Gastroesophageal sphincter (tissue), 4 donors: Measurements from ENCODE around the gene SNX5. TPM values are rescaled to one million over a fixed set of nuclear protein-coding genes. Genes with fewer than 3 reads are reported as not detected.

Experiments
- ATAC-seq: fragments of 150-250 bp; one replicate; pipeline ENCODE4 v1.9.1; 2016; ENCODE audit warnings: mild to moderate bottlenecking, moderate library complexity
- H3K27ac ChIP-seq, 4 donors: fragments of 200-600 bp; sonication (generic) in 3 of 4; 1 replicate in 3 of 4; 2 replicates in 1 of 4; pipeline ENCODE4 v1.5.1; 2016 to 2019
- H3K27me3 ChIP-seq: fragments of 200-600 bp; sonication (generic); one replicate; pipeline ENCODE4 v1.5.1; 2019
- H3K36me3 ChIP-seq, 2 donors: fragments of 200-600 bp; sonication (generic); one replicate each; pipeline ENCODE4 v1.5.1; 2019; ENCODE audit warnings: control low read depth in 1 of 2
- H3K4me1 ChIP-seq, 3 donors: fragments of 200-600 bp; sonication (generic); 1 replicate in 2 of 3; 2 replicates in 1 of 3; pipeline ENCODE4 v1.5.1; 2016 to 2019; ENCODE audit warnings: control low read depth in 2 of 3
- H3K4me3 ChIP-seq, 2 donors: fragments of 200-600 bp; sonication (generic); one replicate each; pipeline ENCODE4 v1.5.1; 2019; ENCODE audit warnings: mild to moderate bottlenecking in 1 of 2, moderate library complexity in 1 of 2
- H3K9me3 ChIP-seq, 3 donors: fragments of 200-600 bp; sonication (generic); one replicate each; pipeline ENCODE4 v1.5.1; 2017 to 2019; ENCODE audit warnings: control low read depth in 2 of 3
- EP300 ChIP-seq: sonication (generic); formaldehyde crosslinking; IDR thresholded peaks from one replicate; pipeline ENCODE4 v1.6.1; 2017; ENCODE audit warnings: antibody characterized with exemption, mild to moderate bottlenecking
- POLR2A ChIP-seq, 2 donors: fragments of 450-650 bp; IDR thresholded peaks; one replicate each; pipeline ENCODE4 v1.6.1; 2017; ENCODE audit warnings: antibody characterized with exemption in 2 of 2, mild to moderate bottlenecking in 2 of 2, moderate library complexity in 1 of 2
- POLR2AphosphoS5 ChIP-seq: sonication (generic); formaldehyde crosslinking; IDR thresholded peaks from one replicate; pipeline ENCODE4 v1.6.1; 2017; ENCODE audit warnings: antibody characterized with exemption
- WGBS, 2 donors: methylation state at CpG; one replicate each; pipeline ENCODE4 v1.1.5; 2018; ENCODE audit warnings: low coverage in 1 of 2; 5-methylcytosine and 5-hydroxymethylcytosine counted together
- total RNA-seq, 4 donors: library from RNA; depleted of rRNA; stranded (reverse); fragments of >200 nt; gene quantifications; one replicate each; pipeline ENCODE4 v1.1.0, GENCODE V29; 2016
- TF ChIP-seq, protein P1 (sequence below), 4 experiments: fragments of 200-600 bp in 2 of 4; fragments of 450-650 bp in 2 of 4; sonication (generic) in 1 of 4; IDR thresholded peaks; one replicate each; pipeline ENCODE4 v1.5.1; 2017 to 2019; ENCODE audit warnings: antibody characterized with exemption in 4 of 4, mild to moderate bottlenecking in 2 of 4, moderate library complexity in 2 of 4

The SNX5 gene
- total RNA-seq, 4 donors from 2014 or later, result 47.5 to 90.9 (median 70.2) TPM

GRCh38 chr20:18012901-18013300, 44.3 kb upstream of the SNX5 start:
- Histone ChIP-seq H3K4me3 (no peak overlapping the region), H3K36me3 (no peaks in the 10 kb centered on the region), H3K4me1 (peaks cover 0 to 5% (median 0%) of the 10 kb centered on the region in 3 donors), H3K27me3 (no peaks in the 10 kb centered on the region), H3K27ac (no peak overlapping the region), H3K9me3 (no peaks in the 10 kb centered on the region)
- no peak for ATAC-seq
- WGBS, 2 donors, result 82% methylated on average over 2 of the region's 2 CpGs; no CpG with 5 or more reads in 1 of the 2 donors
- TF ChIP-seq POLR2AphosphoS5, result no peak
- no peak for TF ChIP-seq EP300
- TF ChIP-seq, protein P1, sequence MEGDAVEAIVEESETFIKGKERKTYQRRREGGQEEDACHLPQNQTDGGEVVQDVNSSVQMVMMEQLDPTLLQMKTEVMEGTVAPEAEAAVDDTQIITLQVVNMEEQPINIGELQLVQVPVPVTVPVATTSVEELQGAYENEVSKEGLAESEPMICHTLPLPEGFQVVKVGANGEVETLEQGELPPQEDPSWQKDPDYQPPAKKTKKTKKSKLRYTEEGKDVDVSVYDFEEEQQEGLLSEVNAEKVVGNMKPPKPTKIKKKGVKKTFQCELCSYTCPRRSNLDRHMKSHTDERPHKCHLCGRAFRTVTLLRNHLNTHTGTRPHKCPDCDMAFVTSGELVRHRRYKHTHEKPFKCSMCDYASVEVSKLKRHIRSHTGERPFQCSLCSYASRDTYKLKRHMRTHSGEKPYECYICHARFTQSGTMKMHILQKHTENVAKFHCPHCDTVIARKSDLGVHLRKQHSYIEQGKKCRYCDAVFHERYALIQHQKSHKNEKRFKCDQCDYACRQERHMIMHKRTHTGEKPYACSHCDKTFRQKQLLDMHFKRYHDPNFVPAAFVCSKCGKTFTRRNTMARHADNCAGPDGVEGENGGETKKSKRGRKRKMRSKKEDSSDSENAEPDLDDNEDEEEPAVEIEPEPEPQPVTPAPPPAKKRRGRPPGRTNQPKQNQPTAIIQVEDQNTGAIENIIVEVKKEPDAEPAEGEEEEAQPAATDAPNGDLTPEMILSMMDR (IDR thresholded peaks at IDR 0.05), result no peak
- TF ChIP-seq POLR2A (IDR thresholded peaks at IDR 0.05), result no peak

DNA sequence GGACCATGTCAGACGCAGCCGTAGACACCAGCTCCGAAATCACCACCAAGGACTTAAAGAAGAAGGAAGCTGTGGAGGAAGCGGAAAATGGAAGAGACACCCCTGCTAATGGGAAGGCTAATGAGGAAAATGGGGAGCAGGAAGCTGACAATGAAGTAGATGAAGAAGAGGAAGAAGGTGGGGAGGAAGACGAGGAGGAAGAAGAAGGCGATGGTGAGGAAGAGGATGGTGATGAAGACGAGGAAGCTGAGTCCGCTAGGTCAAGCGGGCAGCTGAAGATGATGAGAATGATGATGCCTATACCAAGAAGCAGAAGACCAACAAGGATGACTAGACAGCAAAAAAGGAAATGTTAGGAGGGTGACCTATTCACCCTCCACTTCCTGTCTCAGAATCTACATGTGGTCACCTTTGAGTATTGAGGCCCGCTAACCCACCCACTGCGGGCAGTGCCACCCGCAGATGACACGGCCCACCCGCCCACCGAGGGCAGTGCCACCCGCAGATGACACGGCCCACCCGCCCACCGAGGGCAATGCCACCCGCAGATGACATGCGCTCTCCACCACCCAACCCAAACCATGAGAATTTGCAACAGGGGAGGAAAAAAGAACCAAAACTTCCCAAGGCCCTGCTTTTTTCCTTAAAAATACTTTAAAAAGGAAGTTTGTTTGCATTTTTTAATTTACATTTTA, 43.5 kb upstream of the SNX5 start:
- Histone ChIP-seq H3K27ac (no peak overlapping the region), H3K4me1 (peaks cover 0 to 13% (median 4%) of the 10 kb centered on the region in 3 donors), H3K4me3 (no peak overlapping the region), H3K36me3 (no peaks in the 10 kb centered on the region), H3K9me3 (no peaks in the 10 kb centered on the region), H3K27me3 (no peaks in the 10 kb centered on the region)
- no peak for ATAC-seq
- WGBS, 2 donors, result 87 to 92% methylated on average over 9 of the region's 21 CpGs
- TF ChIP-seq POLR2A (IDR thresholded peaks at IDR 0.05) (no peak), EP300 (no peak), POLR2AphosphoS5 (no peak)
- TF ChIP-seq, protein P1 (IDR thresholded peaks at IDR 0.05), result no peak

DNA sequence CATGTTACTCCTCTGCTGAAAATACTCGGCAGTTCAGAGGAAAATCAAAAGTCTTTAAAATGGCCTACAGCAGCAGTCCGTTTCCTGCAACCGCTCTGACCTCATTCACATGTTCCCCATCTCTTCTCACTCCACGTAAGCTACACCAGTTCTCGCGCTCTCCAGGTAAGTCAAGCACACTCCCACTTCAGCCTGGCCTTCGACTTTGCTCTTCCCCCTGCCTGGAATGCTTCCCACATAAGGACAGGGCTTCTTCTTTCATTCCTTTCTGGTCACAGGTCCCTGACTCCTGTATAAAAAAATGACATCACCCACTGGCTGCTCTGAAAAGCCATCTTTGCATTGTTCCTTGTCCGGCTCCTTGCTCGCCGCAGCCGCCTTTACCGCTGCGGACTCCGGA, 42.9 kb upstream of the SNX5 start:
- no peak for ATAC-seq
- 87% methylated on average over 6 to 14 of the region's 14 CpGs for WGBS, 2 donors
- Histone ChIP-seq H3K36me3 (no peaks in the 10 kb centered on the region), H3K4me1 (peaks cover 0 to 20% (median 10%) of the 10 kb centered on the region in 3 donors), H3K27ac (no peak overlapping the region), H3K4me3 (no peak overlapping the region), H3K27me3 (no peaks in the 10 kb centered on the region), H3K9me3 (no peaks in the 10 kb centered on the region)
- TF ChIP-seq, protein P1 (IDR thresholded peaks at IDR 0.05), result no peak
- TF ChIP-seq EP300, result no peak

- H3K4me3 ChIP-seq, result no peak overlapping the region
- peaks cover 0 to 41% (median 10%) of the 10 kb centered on the region in 3 donors for H3K4me1 ChIP-seq
- no peak for ATAC-seq
- no peaks in the 10 kb centered on the region for H3K27me3 ChIP-seq
- TF ChIP-seq, protein P1 (IDR thresholded peaks at IDR 0.05), result no peak
- WGBS, 2 donors, result 83 to 90% methylated on average over 5 to 6 of the region's 7 CpGs
- no peak overlapping the region for H3K27ac ChIP-seq
- no peaks in the 10 kb centered on the region for H3K9me3 ChIP-seq
- H3K36me3 ChIP-seq, result no peaks in the 10 kb centered on the region
Measured at GRCh38 chr20:18009116-18009515, 40.5 kb upstream of the SNX5 start.

- TF ChIP-seq POLR2AphosphoS5, result no peak
- TF ChIP-seq POLR2A (IDR thresholded peaks at IDR 0.05), result no peak
- no peak for TF ChIP-seq EP300
- TF ChIP-seq, protein P1 (IDR thresholded peaks at IDR 0.05), result no peak
- H3K4me3 ChIP-seq, result no peak overlapping the region
- no peaks in the 10 kb centered on the region for H3K27me3 ChIP-seq
- H3K4me1 ChIP-seq, result peaks cover 0 to 43% (median 10%) of the 10 kb centered on the region in 3 donors
- peak overlapping the region in 3 of 4 donors; percentile 79 to 84 (median 80) for H3K27ac ChIP-seq
- 51 to 75% methylated on average over 5 to 7 of the region's 19 CpGs for WGBS, 2 donors
- peak; percentile 17 for ATAC-seq
- H3K9me3 ChIP-seq, result no peaks in the 10 kb centered on the region
- H3K36me3 ChIP-seq, result no peaks in the 10 kb centered on the region
Measured at GRCh38 chr20:18007534-18008292, 39.1 kb upstream of the SNX5 start.
